ENCODE data around the gene HACD2.
"Not testable (repeated sequence)": the region's sequence is repeated elsewhere in the genome, so short reads cannot be mapped to it uniquely, and the experiment has no call there.

Gene HACD2

DNA sequence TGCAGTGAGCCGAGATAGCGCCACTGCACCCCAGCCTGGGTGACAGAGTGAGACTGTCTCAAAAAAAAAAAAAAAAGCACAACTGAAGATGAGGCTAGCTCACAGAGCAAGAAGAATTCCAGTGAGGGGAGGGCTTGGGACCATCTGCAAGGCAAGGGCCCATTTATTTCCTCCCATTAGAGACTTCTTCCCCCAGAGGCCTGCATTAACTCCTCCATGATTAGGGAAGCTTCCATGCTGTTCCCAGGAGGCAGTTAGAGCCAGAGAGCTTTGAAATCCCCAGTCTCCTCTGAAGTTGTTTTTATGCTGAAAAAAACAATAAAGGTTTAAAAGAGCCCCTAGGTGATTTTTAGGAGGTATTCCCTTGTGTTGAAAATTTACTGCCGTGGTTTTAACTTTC, 81.7 kb downstream of the HACD2 start:
- H3K36me3 ChIP-seq (ENCODE audit: insufficient read depth, low read length) = peaks cover 17% of the 10 kb centered on the region
- TF ChIP-seq FOXP2 (optimal IDR thresholded peaks at IDR 0.05; ENCODE audit: control extremely low read depth, extremely low read length, insufficient read depth) (no peak), EZH2 (IDR thresholded peaks at IDR 0.05) (no peak), POLR2AphosphoS5 (IDR thresholded peaks at IDR 0.05; ENCODE audit: borderline replicate concordance, low read depth, low read length) (no peak)
- no peak overlapping the region for H3K4me3 ChIP-seq

DNA sequence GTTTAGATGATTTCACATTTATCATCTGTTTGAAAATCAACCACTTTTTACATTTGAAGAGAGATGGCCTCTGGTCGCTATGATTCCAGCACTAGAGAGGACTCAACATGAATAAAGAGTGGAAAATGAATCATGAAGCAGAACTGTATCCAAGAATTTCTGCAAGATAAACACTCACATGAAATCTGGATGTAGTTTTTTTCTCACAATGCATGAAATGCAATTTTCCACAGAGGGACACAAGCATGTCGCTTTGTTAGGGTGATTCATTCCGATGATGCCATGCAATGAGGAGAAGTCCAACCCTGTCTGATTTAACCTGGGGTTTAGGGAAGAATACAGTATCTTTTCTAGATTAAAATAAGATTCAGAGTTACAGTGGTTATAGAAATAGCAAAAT, 85.5 kb downstream of the HACD2 start:
- no peak overlapping the region for H3K27ac ChIP-seq
- no peak for TF ChIP-seq POLR2AphosphoS5 (IDR thresholded peaks at IDR 0.05; ENCODE audit: borderline replicate concordance, low read depth, low read length)
- no peak for TF ChIP-seq FOXP2 (optimal IDR thresholded peaks at IDR 0.05; ENCODE audit: control extremely low read depth, extremely low read length, insufficient read depth)
- TF ChIP-seq EZH2 (IDR thresholded peaks at IDR 0.05) = no peak
- H3K36me3 ChIP-seq (ENCODE audit: insufficient read depth, low read length) = peaks cover 24% of the 10 kb centered on the region
- H3K9ac ChIP-seq (ENCODE audit: insufficient read length) = no peak overlapping the region
- H3K9me3 ChIP-seq (ENCODE audit: low read depth, low read length) = no peaks in the 10 kb centered on the region
- no peak for DNase-seq (ENCODE audit: low read depth, low spot score)
- H3K4me3 ChIP-seq = no peak overlapping the region

More for the DNA sequence above, 81.7 kb downstream of the HACD2 start:
- no peak for DNase-seq (ENCODE audit: low read depth, low spot score)
- no peaks in the 10 kb centered on the region for H3K9me3 ChIP-seq (ENCODE audit: low read depth, low read length)
- H3K27ac ChIP-seq = peak overlapping the region; percentile 59
- no peak overlapping the region for H3K9ac ChIP-seq (ENCODE audit: insufficient read length)

DNA sequence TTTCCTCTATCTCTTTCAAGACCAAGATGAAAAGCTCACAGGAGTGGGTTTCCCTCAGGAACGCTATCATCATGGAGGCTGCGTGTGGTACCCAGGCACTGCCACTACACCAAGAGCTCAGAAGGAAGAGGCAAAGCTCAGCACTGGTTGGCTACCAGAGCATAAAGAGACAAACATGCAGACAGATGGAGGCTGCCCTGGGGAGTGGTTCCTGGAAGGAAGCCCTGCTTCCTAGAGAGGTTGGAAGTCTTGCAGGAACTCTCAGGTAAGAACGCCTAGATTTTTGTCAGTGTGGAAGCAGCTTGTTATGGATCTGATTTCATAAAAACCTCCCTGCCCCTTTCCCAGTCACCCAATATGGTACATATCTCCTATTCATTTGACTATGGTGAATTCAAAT, 86.1 kb downstream of the HACD2 start:
- TF ChIP-seq EZH2 (IDR thresholded peaks at IDR 0.05) (no peak), POLR2AphosphoS5 (IDR thresholded peaks at IDR 0.05; ENCODE audit: borderline replicate concordance, low read depth, low read length) (no peak), FOXP2 (optimal IDR thresholded peaks at IDR 0.05; ENCODE audit: control extremely low read depth, extremely low read length, insufficient read depth) (no peak)
- H3K4me3 ChIP-seq = no peak overlapping the region
- H3K9me3 ChIP-seq (ENCODE audit: low read depth, low read length) = no peaks in the 10 kb centered on the region
- H3K9ac ChIP-seq (ENCODE audit: insufficient read length) = no peak overlapping the region
- DNase-seq (ENCODE audit: low read depth, low spot score) = no peak
- peaks cover 25% of the 10 kb centered on the region for H3K36me3 ChIP-seq (ENCODE audit: insufficient read depth, low read length)
- no peak overlapping the region for H3K27ac ChIP-seq

- DNase-seq (ENCODE audit: low read depth, low spot score) = no peak
- Histone ChIP-seq H3K4me3 (no peak overlapping the region), H3K27ac (no peak overlapping the region), H3K9ac (ENCODE audit: insufficient read length) (no peak overlapping the region), H3K9me3 (ENCODE audit: low read depth, low read length) (no peaks in the 10 kb centered on the region), H3K36me3 (ENCODE audit: insufficient read depth, low read length) (peaks cover 13% of the 10 kb centered on the region)
- TF ChIP-seq FOXP2 (optimal IDR thresholded peaks at IDR 0.05; ENCODE audit: control extremely low read depth, extremely low read length, insufficient read depth) (no peak), EZH2 (IDR thresholded peaks at IDR 0.05) (no peak), POLR2AphosphoS5 (IDR thresholded peaks at IDR 0.05; ENCODE audit: borderline replicate concordance, low read depth, low read length) (no peak)
These were observed 90.9 kb downstream of the HACD2 start for GRCh38 chr3:123493912-123494311.

DNA sequence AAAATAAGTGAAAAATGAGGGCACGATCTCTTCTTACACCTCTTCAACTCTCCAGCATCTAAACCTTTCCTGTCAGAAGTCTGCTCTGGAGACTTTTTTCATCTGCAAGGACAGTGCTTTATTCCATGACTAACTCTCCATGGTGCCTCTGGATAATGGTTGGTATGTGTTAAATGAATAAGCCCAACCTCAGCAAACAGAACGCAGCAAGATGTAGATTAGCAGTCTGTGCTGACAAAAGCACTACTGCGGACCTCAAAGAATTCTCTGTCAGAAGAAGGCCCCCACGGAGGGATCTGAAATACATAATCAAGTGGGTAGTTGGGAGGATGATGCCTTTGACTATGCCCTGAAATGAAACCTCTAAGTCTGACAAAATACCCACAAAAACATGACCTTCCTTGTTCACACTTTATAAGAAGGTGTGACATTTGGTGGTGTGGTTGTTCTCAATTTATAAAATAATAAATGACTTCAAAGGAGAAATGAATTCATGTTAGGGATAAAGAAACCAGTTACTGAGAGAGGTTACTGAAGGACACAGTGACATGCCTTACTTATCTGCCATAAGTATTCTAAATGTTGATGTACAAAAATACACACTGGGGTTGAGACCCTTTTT, 92.8 kb downstream of the HACD2 start:
- no peaks in the 10 kb centered on the region for H3K9me3 ChIP-seq (ENCODE audit: low read depth, low read length)
- TF ChIP-seq EZH2 (IDR thresholded peaks at IDR 0.05) = no peak
- no peak for TF ChIP-seq FOXP2 (optimal IDR thresholded peaks at IDR 0.05; ENCODE audit: control extremely low read depth, extremely low read length, insufficient read depth)
- TF ChIP-seq POLR2AphosphoS5 (IDR thresholded peaks at IDR 0.05; ENCODE audit: borderline replicate concordance, low read depth, low read length) = no peak
- H3K4me3 ChIP-seq = no peak overlapping the region
- H3K9ac ChIP-seq (ENCODE audit: insufficient read length) = peak overlapping the region; percentile 8
- H3K27ac ChIP-seq = peak overlapping the region; percentile 45
- DNase-seq (ENCODE audit: low read depth, low spot score) = no peak
- H3K36me3 ChIP-seq (ENCODE audit: insufficient read depth, low read length) = peaks cover 7% of the 10 kb centered on the region; the same call in 1 of the 2 replicates

DNA sequence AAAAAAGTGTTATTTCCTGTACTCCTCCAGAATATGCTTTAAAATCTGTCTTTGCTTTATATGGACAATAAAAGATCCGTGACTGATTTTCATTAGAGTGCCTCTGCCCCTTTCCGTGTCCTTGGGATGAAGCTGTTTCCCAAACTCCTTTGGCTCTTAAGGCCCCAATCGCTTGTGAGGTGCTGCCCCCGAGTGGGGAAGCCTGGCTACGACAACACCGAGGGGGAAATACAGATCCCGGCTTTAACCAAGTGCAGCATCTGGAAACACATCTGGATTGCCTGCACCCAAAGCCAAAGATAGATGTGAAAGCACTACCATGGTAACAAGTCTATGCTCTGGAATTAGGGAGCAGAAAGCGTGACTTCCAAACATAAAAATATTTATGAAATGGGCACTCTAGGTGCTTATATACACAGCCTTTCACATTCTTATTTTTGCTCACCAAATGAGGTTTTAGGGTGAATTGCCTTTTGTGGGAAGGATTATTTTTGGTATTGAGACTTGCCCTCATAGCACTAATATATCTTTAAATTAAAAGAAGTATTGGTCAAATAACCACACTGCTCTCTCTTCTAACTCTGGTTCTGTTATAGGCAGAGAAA, 95.4 kb downstream of the HACD2 start:
- no peaks in the 10 kb centered on the region for H3K9me3 ChIP-seq (ENCODE audit: low read depth, low read length)
- peak overlapping the region; percentile 22 for H3K4me3 ChIP-seq
- TF ChIP-seq EZH2 (IDR thresholded peaks at IDR 0.05) (no peak), FOXP2 (optimal IDR thresholded peaks at IDR 0.05; ENCODE audit: control extremely low read depth, extremely low read length, insufficient read depth) (no peak)
- peak; percentile 91 for DNase-seq (ENCODE audit: low read depth, low spot score)
- peak overlapping the region; percentile 12 for H3K9ac ChIP-seq (ENCODE audit: insufficient read length)
- peak overlapping the region; percentile 83 for H3K27ac ChIP-seq
- peaks cover 7% of the 10 kb centered on the region; the same call in 1 of the 2 replicates for H3K36me3 ChIP-seq (ENCODE audit: insufficient read depth, low read length)

GRCh38 chr3:123488645-123489347, 96.1 kb downstream of the HACD2 start:
- TF ChIP-seq EZH2 (IDR thresholded peaks at IDR 0.05) (no peak), POLR2AphosphoS5 (IDR thresholded peaks at IDR 0.05; ENCODE audit: borderline replicate concordance, low read depth, low read length) (no peak), FOXP2 (optimal IDR thresholded peaks at IDR 0.05; ENCODE audit: control extremely low read depth, extremely low read length, insufficient read depth) (no peak)
- peaks cover 4% of the 10 kb centered on the region; the same call in 1 of the 2 replicates for H3K36me3 ChIP-seq (ENCODE audit: insufficient read depth, low read length)

GRCh38 chr3:123487063-123487462, 97.8 kb downstream of the HACD2 start:
- not testable (repeated sequence) for H3K9me3 ChIP-seq (ENCODE audit: low read depth, low read length); H3K4me3 ChIP-seq; H3K36me3 ChIP-seq (ENCODE audit: insufficient read depth, low read length); H3K9ac ChIP-seq (ENCODE audit: insufficient read length); DNase-seq (ENCODE audit: low read depth, low spot score); H3K27ac ChIP-seq

More at GRCh38 chr3:123488645-123489347, 96.1 kb downstream of the HACD2 start:
- Histone ChIP-seq H3K4me3 (peak overlapping the region; percentile 22), H3K9ac (ENCODE audit: insufficient read length) (peak overlapping the region; percentile 16), H3K27ac (peak overlapping the region; percentile 83), H3K9me3 (ENCODE audit: low read depth, low read length) (no peaks in the 10 kb centered on the region)
- DNase-seq (ENCODE audit: low read depth, low spot score) = no peak

All from SK-N-MC (cell line).